Kidney capillary endothelial cell (primary cell): ENCODE measurements around the gene MFSD6.
"Not testable (repeated sequence)": the region's sequence is repeated elsewhere in the genome, so short reads cannot be mapped to it uniquely, and the experiment has no call there.

Experiments used
- DNase-seq: peaks from one replicate; pipeline ENCODE4 v3.0.0-alpha.2; 2018; ENCODE audit warnings: low spot score

MFSD6 gene

GRCh38 chr2:190405995-190406394 is 2.2 kb upstream of the MFSD6 start:
- no peak for DNase-seq

- no peak for DNase-seq
Measured at GRCh38 chr2:190406805-190407204, 1.4 kb upstream of the MFSD6 start.

GRCh38 chr2:190407246-190407661 is 901 bp upstream of the MFSD6 start:
- DNase-seq, result no peak

GRCh38 chr2:190408538-190409271 is 550 bp downstream of the MFSD6 start:
- DNase-seq, result no peak

GRCh38 chr2:190409616-190410015 is 1.5 kb downstream of the MFSD6 start:
- DNase-seq, result no peak

GRCh38 chr2:190410166-190410565 is 2.0 kb downstream of the MFSD6 start:
- DNase-seq, result no peak

- DNase-seq, result no peak
Measured at GRCh38 chr2:190412966-190413365, 4.8 kb downstream of the MFSD6 start.

GRCh38 chr2:190413421-190413820 is 5.3 kb downstream of the MFSD6 start:
- no peak for DNase-seq

GRCh38 chr2:190415251-190415650 is 7.1 kb downstream of the MFSD6 start:
- DNase-seq, result no peak

GRCh38 chr2:190415794-190416775 is 7.9 kb downstream of the MFSD6 start:
- DNase-seq, result no peak

GRCh38 chr2:190417045-190417842 is 9.1 kb downstream of the MFSD6 start:
- DNase-seq, result no peak

GRCh38 chr2:190418727-190419126 is 10.6 kb downstream of the MFSD6 start:
- DNase-seq, result no peak

- no peak for DNase-seq
Measured at GRCh38 chr2:190420801-190421200, 12.6 kb downstream of the MFSD6 start.

- DNase-seq, result no peak
Measured at GRCh38 chr2:190425221-190425866, 17.2 kb downstream of the MFSD6 start.

GRCh38 chr2:190425883-190426658 is 17.9 kb downstream of the MFSD6 start:
- no peak for DNase-seq

GRCh38 chr2:190430866-190431265 is 22.7 kb downstream of the MFSD6 start:
- not testable (repeated sequence) for DNase-seq

- DNase-seq, result no peak
Measured at GRCh38 chr2:190431907-190432306, 23.8 kb downstream of the MFSD6 start.

GRCh38 chr2:190432567-190433231 is 24.5 kb downstream of the MFSD6 start:
- DNase-seq, result no peak

GRCh38 chr2:190435031-190435670 is 27.0 kb downstream of the MFSD6 start:
- DNase-seq, result no peak

GRCh38 chr2:190436557-190436956 is 28.4 kb downstream of the MFSD6 start:
- no peak for DNase-seq
